Measurements from ENCODE around the gene DHRS1. TPM values are rescaled to one million over a fixed set of nuclear protein-coding genes. Genes with fewer than 3 reads are reported as not detected.
"Not testable (repeated sequence)": the region's sequence is repeated elsewhere in the genome, so short reads cannot be mapped to it uniquely, and the experiment has no call there.

The DHRS1 gene
- total and polyA plus RNA-seq, 9 of the 15 experiments (the other 6 are each of a cell fraction or from before 2014, with no cell fraction given): 7.3 to 33.6 (median 13.3) TPM

- in situ Hi-C loops (cut with MboI) (loop anchor here (25.0 kb wide), 1 partner anchor 359 kb away; no protein-coding TSS in a partner anchor), intact Hi-C loops (cut with micrococcal nuclease) (loop anchor here (1.0 kb wide), 1 partner anchor 103 kb away; no protein-coding TSS in a partner anchor)
- POLR2A ChIA-PET: interaction anchor here (1.1 to 1.3 kb wide), 2 partner anchors 104 to 109 kb away, joined by 3 to 6 read pairs; no protein-coding TSS in a partner anchor
- not testable (repeated sequence) for H3K9me3 ChIP-seq (replicated peaks; ENCODE audit: control insufficient read depth, insufficient read depth, low read depth, low read length); H4K20me1 ChIP-seq (replicated peaks; ENCODE audit: control insufficient read depth, insufficient read depth, low read length); BruUV-seq (replicated peaks); H2AFZ ChIP-seq (ENCODE audit: low read depth, low read length); H3K79me2 ChIP-seq (ENCODE audit: control insufficient read depth, insufficient read depth, low read length); H3K4me3 ChIP-seq; H3K27me3 ChIP-seq (ENCODE audit: control insufficient read depth in 2 of 2, insufficient read depth in 2 of 2, low read length in 2 of 2); ATAC-seq; H3K36me3 ChIP-seq (ENCODE audit: control insufficient read depth, insufficient read depth, low read length); H3K4me2 ChIP-seq (ENCODE audit: insufficient read depth, low read length); H3K27ac ChIP-seq (ENCODE audit: extremely low read depth, low read depth, low read length); H3K9ac ChIP-seq (ENCODE audit: insufficient read depth in 1 of 2, low read depth in 2 of 2, low read length in 2 of 2); H3K9me1 ChIP-seq (ENCODE audit: control insufficient read depth, insufficient read depth, low read length); TF ChIP-seq CREB1 (IDR thresholded peaks at IDR 0.05); REST (CRISPR knock-in tag; IDR thresholded peaks at IDR 0.05; ENCODE audit: low read depth); ATF1 (CRISPR knock-in tag; IDR thresholded peaks at IDR 0.05)
- TF ChIP-seq CREB1 (CRISPR knock-in tag; IDR thresholded peaks at IDR 0.05) (peak; percentile 62; the same call in 1 of the 2 replicates), CREM (IDR thresholded peaks at IDR 0.05; ENCODE audit: low read depth) (peak; percentile 75), CTCF (IDR thresholded peaks at IDR 0.05 in 2 of 3, conservative IDR thresholded peaks at IDR 0.05 in 1 of 3; ENCODE audit: insufficient read depth in 2 of 3, low read depth in 1 of 3, low read length in 3 of 3) (peak; percentile 30 to 37 (median 31); a peak in 4 of 6 replicates), REST (IDR thresholded peaks at IDR 0.05; ENCODE audit: borderline replicate concordance) (peak; percentile 45; the same call in 1 of the 2 replicates), ATF1 (tag; IDR thresholded peaks at IDR 0.05) (peak; percentile 57), RAD21 (CRISPR knock-in tag; conservative IDR thresholded peaks at IDR 0.05 in 1 of 2, IDR thresholded peaks at IDR 0.05 in 1 of 2) (peak; percentile 44 to 73; a peak in 3 of 4 replicates), STAG1 (CRISPR knock-in tag; IDR thresholded peaks at IDR 0.05; ENCODE audit: borderline replicate concordance) (peak; percentile 20; the same call in 1 of the 2 replicates), DEAF1 (CRISPR knock-in tag; IDR thresholded peaks at IDR 0.05) (0 out of 2 replicates have a peak, but pooled peaks have one; percentile 10)
- WGBS (ENCODE audit: insufficient coverage, low coverage, missing lambda C conversion rate): 0% methylated on average over 6 of the region's 9 CpGs
- DNase-seq (ENCODE audit: extremely low read depth in 1 of 4, low spot score in 3 of 4): peak in 1 of 4 experiments; percentile 37
- peaks cover 5 to 20% of the 10 kb centered on the region in 2 experiments; a peak in 4 of 5 replicates for H3K4me1 ChIP-seq (replicated peaks in 1 of 2; ENCODE audit: control insufficient read depth in 2 of 2, insufficient read depth in 2 of 2, low read length in 2 of 2)
- FAIRE-seq: peak; percentile 75
- CTCF ChIA-PET (ENCODE audit: low intra/inter-chr PET ratio): interaction anchor here (1.5 to 1.7 kb wide), 2 partner anchors 103 to 108 kb away, joined by 5 read pairs; no protein-coding TSS in a partner anchor
These were observed 28.3 kb upstream of the DHRS1 start for GRCh38 chr14:24327914-24328313.

All from K562 (cell line).